HepG2 (cell line): Measurements from ENCODE around the gene SDR42E2. TPM values are rescaled to one million over a fixed set of nuclear protein-coding genes. Genes with fewer than 3 reads are reported as not detected.

ENCODE experiments used
- AGO2 ChIP-seq: fragments of 200-400 bp; formaldehyde crosslinking; optimal IDR thresholded peaks from 2 replicates; pipeline ENCODE3; 2017; ENCODE audit warnings: mild to moderate bottlenecking, low read depth, low read length, moderate library complexity
- ARHGAP35 ChIP-seq: sonication (generic); formaldehyde crosslinking; IDR thresholded peaks from 2 replicates; pipeline ENCODE4 v1.9.0; 2022; ENCODE audit warnings: mild to moderate bottlenecking, inconsistent platforms, moderate library complexity, missing genetic modification reagents, borderline replicate concordance
- CEBPG ChIP-seq: IDR thresholded peaks from 2 replicates; pipeline ENCODE4 v1.6.1; 2016
- EP300 ChIP-seq, 3 experiments: sonication (generic) in 1 of 3; formaldehyde crosslinking in 1 of 3; IDR thresholded peaks; 2 replicates each; pipeline versions ENCODE4 v1.5.1 to v1.6.1; 2011 to 2020; ENCODE audit warnings: low read depth in 2 of 3, low read length in 2 of 3, borderline replicate concordance in 1 of 3, improper control_type of control experiment in 1 of 3, mild to moderate bottlenecking in 1 of 3, missing genetic modification reagents in 1 of 3, moderate library complexity in 1 of 3
- FOXJ3 ChIP-seq: sonication (generic); formaldehyde crosslinking; IDR thresholded peaks from 2 replicates; pipeline ENCODE4 v1.4.0; 2020; ENCODE audit warnings: missing genetic modification reagents, mild to moderate bottlenecking, borderline replicate concordance
- GATAD2A ChIP-seq: IDR thresholded peaks from 2 replicates; pipeline ENCODE4 v1.6.1; 2016
- MAFK ChIP-seq, 2 experiments: IDR thresholded peaks in 1 of 2; conservative IDR thresholded peaks in 1 of 2; 2 replicates each; pipeline ENCODE4 v1.6.1; 2011; ENCODE audit warnings: improper control_type of control experiment in 2 of 2, low read length in 2 of 2
- RARG ChIP-seq: sonication (generic); formaldehyde crosslinking; IDR thresholded peaks from 2 replicates; pipeline ENCODE4 v1.4.0; 2020; ENCODE audit warnings: low read depth, mild to moderate bottlenecking, missing genetic modification reagents
- TBX2 ChIP-seq: sonication (generic); formaldehyde crosslinking; IDR thresholded peaks from 2 replicates; pipeline ENCODE4 v1.5.0; 2020; ENCODE audit warnings: missing genetic modification reagents, mild to moderate bottlenecking, borderline replicate concordance
- ZBTB7B ChIP-seq: sonication (generic); formaldehyde crosslinking; IDR thresholded peaks from 2 replicates; pipeline ENCODE4 v1.4.0; 2020; ENCODE audit warnings: missing genetic modification reagents
- ZFP36L1 ChIP-seq: sonication (generic); formaldehyde crosslinking; IDR thresholded peaks from 2 replicates; pipeline ENCODE4 v1.8.0; 2022; ENCODE audit warnings: mild to moderate bottlenecking, missing genetic modification reagents, moderate library complexity
- ZNF570 ChIP-seq: sonication (generic); formaldehyde crosslinking; IDR thresholded peaks from 2 replicates; pipeline ENCODE4 v1.4.0; 2020; ENCODE audit warnings: mild to moderate bottlenecking, missing genetic modification reagents, borderline replicate concordance
- ZNF605 ChIP-seq: sonication (generic); formaldehyde crosslinking; IDR thresholded peaks from 2 replicates; pipeline ENCODE4 v1.8.0; 2022; ENCODE audit warnings: mild to moderate bottlenecking, missing genetic modification reagents
- ZNF879 ChIP-seq: sonication (generic); formaldehyde crosslinking; IDR thresholded peaks from 2 replicates; pipeline ENCODE4 v1.8.1; 2023; ENCODE audit warnings: missing genetic modification reagents
- polyA plus RNA-seq, 8 experiments: library from polyadenylated mRNA; depleted of rRNA in 3 of 8; stranded (reverse) in 7 of 8; unstranded in 1 of 8; fragments of >200 nt; fragmentation: Illumina TruSeq in 4 of 8; extraction: Trizol in 4 of 8; gene quantifications; 2 replicates each; pipeline versions ENCODE4 v1.2.1 to v1.2.3, GENCODE V29; 2011 to 2016; ENCODE audit warnings: low read depth in 4 of 8, missing spikeins in 1 of 8, mixed read lengths in 1 of 8; ENCODE audit not compliant: insufficient read depth in 1 of 8
- total RNA-seq, 5 experiments: library from RNA; depleted of rRNA; stranded (reverse); fragments of >200 nt; fragmentation: Illumina TruSeq; extraction: Trizol; gene quantifications; 2 replicates each; pipeline ENCODE4 v1.2.3, GENCODE V29; 2016; ENCODE audit warnings: low read depth in 1 of 5
- TF ChIP-seq, protein P1 (sequence below): sonication (generic); formaldehyde crosslinking; IDR thresholded peaks from 2 replicates; pipeline ENCODE4 v1.5.0; 2020; ENCODE audit warnings: missing genetic modification reagents, mild to moderate bottlenecking, borderline replicate concordance
- TF ChIP-seq, protein P2 (sequence below): sonication (generic); formaldehyde crosslinking; IDR thresholded peaks from 2 replicates; pipeline ENCODE4 v1.4.0; 2020; ENCODE audit warnings: missing genetic modification reagents
- TF ChIP-seq, protein P3 (sequence below): sonication (generic); formaldehyde crosslinking; IDR thresholded peaks from 2 replicates; pipeline ENCODE4 v1.5.0; 2020; ENCODE audit warnings: missing genetic modification reagents
- TF ChIP-seq, protein P4 (sequence below): sonication (generic); formaldehyde crosslinking; conservative IDR thresholded peaks from 2 replicates; pipeline ENCODE4 v1.4.0; 2020; ENCODE audit warnings: missing genetic modification reagents

The SDR42E2 gene
- total and polyA plus RNA-seq, 2 of the 13 experiments (the other 11 are each of a cell fraction or from before 2014, with no cell fraction given): 0.05 to 0.11 TPM

DNA sequence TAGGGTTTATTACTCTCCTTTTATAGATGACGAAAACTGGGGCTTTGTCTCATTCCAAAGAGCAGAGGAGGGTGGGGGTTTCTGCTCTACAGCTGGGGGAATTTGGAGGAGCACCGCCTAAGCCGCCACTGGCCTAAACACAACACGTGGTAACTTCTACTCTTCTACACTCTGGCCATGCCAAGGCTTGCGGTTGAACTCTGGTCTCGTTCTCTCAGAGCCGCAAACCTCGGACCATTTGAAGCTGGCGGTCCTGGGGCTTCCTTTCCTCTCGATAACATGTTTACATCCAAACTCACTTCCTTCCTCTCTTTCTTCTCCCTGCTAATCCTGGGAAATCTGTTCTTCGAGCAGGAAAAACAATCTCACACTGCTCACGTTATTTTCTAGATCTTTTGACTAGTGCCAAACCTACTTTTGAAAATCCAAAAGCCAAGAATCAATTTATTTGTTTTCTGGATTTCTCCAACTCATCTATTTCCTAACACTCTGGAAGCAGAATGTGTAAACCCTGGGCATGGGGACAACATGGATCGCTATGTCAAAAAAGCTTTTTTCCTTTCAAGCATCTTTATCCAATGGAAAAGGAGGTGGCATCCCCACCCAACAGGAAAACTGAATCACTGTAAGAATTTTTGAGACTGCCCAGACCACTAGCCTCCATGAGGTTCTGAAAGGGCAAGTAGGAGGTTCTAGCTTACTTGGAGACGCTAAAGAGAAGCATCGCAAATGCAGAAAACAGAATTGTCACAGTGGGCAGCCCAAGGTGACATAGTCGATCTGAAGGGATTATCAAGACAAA is 30.2 kb downstream of the SDR42E2 start (continued):
- TF ChIP-seq ZNF605 (CRISPR knock-in tag) (peak; percentile 97), ZBTB7B (CRISPR knock-in tag) (peak; percentile 72; the same call in 1 of the 2 replicates), ARHGAP35 (CRISPR knock-in tag) (no peak), MAFK (conservative IDR thresholded peaks at IDR 0.05 in 1 of 2, IDR thresholded peaks at IDR 0.05 in 1 of 2; ENCODE audit: low read length in 2 of 2) (no peak), RARG (CRISPR knock-in tag) (peak; percentile 74; the same call in 1 of the 2 replicates), GATAD2A (CRISPR knock-in tag) (peak; percentile 92), ZFP36L1 (peak; percentile 94; the same call in 1 of the 2 replicates), AGO2 (no peak), FOXJ3 (CRISPR knock-in tag) (peak; percentile 85; the same call in 1 of the 2 replicates), TBX2 (CRISPR knock-in tag) (peak; percentile 90), ZNF879 (peak; percentile 88; the same call in 1 of the 2 replicates), ZNF570 (CRISPR knock-in tag) (no peak), CEBPG (peak; percentile 33; the same call in 1 of the 2 replicates), EP300 (IDR thresholded peaks at IDR 0.05; ENCODE audit: low read depth in 2 of 2, low read length in 2 of 2) (peak in 1 of 2 experiments; percentile 79; a peak in 2 of 4 replicates), EP300 (CRISPR knock-in tag; IDR thresholded peaks at IDR 0.05; ENCODE audit: borderline replicate concordance) (peak; percentile 82; the same call in 1 of the 2 replicates)
- TF ChIP-seq, protein P1, sequence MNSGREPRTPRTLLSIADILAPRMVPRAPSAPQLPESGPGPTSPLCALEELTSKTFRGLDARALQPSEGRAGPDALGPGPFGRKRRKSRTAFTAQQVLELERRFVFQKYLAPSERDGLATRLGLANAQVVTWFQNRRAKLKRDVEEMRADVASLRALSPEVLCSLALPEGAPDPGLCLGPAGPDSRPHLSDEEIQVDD (CRISPR knock-in tag): peak; percentile 82; the same call in 1 of the 2 replicates
- TF ChIP-seq, protein P2, sequence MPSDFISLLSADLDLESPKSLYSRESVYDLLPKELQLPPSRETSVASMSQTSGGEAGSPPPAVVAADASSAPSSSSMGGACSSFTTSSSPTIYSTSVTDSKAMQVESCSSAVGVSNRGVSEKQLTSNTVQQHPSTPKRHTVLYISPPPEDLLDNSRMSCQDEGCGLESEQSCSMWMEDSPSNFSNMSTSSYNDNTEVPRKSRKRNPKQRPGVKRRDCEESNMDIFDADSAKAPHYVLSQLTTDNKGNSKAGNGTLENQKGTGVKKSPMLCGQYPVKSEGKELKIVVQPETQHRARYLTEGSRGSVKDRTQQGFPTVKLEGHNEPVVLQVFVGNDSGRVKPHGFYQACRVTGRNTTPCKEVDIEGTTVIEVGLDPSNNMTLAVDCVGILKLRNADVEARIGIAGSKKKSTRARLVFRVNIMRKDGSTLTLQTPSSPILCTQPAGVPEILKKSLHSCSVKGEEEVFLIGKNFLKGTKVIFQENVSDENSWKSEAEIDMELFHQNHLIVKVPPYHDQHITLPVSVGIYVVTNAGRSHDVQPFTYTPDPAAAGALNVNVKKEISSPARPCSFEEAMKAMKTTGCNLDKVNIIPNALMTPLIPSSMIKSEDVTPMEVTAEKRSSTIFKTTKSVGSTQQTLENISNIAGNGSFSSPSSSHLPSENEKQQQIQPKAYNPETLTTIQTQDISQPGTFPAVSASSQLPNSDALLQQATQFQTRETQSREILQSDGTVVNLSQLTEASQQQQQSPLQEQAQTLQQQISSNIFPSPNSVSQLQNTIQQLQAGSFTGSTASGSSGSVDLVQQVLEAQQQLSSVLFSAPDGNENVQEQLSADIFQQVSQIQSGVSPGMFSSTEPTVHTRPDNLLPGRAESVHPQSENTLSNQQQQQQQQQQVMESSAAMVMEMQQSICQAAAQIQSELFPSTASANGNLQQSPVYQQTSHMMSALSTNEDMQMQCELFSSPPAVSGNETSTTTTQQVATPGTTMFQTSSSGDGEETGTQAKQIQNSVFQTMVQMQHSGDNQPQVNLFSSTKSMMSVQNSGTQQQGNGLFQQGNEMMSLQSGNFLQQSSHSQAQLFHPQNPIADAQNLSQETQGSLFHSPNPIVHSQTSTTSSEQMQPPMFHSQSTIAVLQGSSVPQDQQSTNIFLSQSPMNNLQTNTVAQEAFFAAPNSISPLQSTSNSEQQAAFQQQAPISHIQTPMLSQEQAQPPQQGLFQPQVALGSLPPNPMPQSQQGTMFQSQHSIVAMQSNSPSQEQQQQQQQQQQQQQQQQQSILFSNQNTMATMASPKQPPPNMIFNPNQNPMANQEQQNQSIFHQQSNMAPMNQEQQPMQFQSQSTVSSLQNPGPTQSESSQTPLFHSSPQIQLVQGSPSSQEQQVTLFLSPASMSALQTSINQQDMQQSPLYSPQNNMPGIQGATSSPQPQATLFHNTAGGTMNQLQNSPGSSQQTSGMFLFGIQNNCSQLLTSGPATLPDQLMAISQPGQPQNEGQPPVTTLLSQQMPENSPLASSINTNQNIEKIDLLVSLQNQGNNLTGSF (CRISPR knock-in tag): peak; percentile 51; the same call in 1 of the 2 replicates
- TF ChIP-seq, protein P3, sequence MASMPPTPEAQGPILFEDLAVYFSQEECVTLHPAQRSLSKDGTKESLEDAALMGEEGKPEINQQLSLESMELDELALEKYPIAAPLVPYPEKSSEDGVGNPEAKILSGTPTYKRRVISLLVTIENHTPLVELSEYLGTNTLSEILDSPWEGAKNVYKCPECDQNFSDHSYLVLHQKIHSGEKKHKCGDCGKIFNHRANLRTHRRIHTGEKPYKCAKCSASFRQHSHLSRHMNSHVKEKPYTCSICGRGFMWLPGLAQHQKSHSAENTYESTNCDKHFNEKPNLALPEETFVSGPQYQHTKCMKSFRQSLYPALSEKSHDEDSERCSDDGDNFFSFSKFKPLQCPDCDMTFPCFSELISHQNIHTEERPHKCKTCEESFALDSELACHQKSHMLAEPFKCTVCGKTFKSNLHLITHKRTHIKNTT (CRISPR knock-in tag): no peak
- TF ChIP-seq, protein P4, sequence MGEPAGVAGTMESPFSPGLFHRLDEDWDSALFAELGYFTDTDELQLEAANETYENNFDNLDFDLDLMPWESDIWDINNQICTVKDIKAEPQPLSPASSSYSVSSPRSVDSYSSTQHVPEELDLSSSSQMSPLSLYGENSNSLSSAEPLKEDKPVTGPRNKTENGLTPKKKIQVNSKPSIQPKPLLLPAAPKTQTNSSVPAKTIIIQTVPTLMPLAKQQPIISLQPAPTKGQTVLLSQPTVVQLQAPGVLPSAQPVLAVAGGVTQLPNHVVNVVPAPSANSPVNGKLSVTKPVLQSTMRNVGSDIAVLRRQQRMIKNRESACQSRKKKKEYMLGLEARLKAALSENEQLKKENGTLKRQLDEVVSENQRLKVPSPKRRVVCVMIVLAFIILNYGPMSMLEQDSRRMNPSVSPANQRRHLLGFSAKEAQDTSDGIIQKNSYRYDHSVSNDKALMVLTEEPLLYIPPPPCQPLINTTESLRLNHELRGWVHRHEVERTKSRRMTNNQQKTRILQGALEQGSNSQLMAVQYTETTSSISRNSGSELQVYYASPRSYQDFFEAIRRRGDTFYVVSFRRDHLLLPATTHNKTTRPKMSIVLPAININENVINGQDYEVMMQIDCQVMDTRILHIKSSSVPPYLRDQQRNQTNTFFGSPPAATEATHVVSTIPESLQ (CRISPR knock-in tag): no peak
